HCT116 (cell line): ENCODE results near the gene NOS1. TPM values are rescaled to one million over a fixed set of nuclear protein-coding genes. Genes with fewer than 3 reads are reported as not detected.

ENCODE experiments used
- ATAC-seq: fragments of 200-7000 bp; cut with Tn5 transposase; 2 replicates; pipeline ENCODE4 v1.9.1; 2020; ENCODE audit warnings: mild to moderate bottlenecking, moderate library complexity
- BruUV-seq: library from RNA; stranded (reverse); fragments of 400-500 nt; replicated peaks from 2 replicates; lab custom pipeline; 2021; lab: Mats Ljungman, UMichigan
- CTCF ChIA-PET: fragments of 300-600 bp; sonication (Branson Sonifier 250); formaldehyde crosslinking; loops from one replicate; lab custom pipeline; 2021; ENCODE audit warnings: antibody characterized with exemption; lab: Charles Lee
- POLR2A ChIA-PET: fragments of 300-600, 350-600 bp; sonication (Branson Sonifier 250); formaldehyde crosslinking; loops from one replicate; lab custom pipeline; 2021; ENCODE audit warnings: antibody characterized with exemption; lab: Charles Lee
- RAD21 ChIA-PET, 2 experiments: fragments of 300-600 bp; sonication (Branson Sonifier 250); formaldehyde crosslinking; loops; one replicate each; lab custom pipeline; 2023; ENCODE audit warnings: low total read pairs in 2 of 2; ENCODE audit not compliant: uncharacterized antibody in 2 of 2, unreplicated experiment in 2 of 2, low non-redundant PET in 1 of 2; lab: Charles Lee
- DNase-seq: peaks from one replicate; pipeline ENCODE4 v3.0.0-alpha.2; 2010; ENCODE audit warnings: low read depth, low spot score
- H2AFZ ChIP-seq: fragments of 200-600 bp; shearing (Covaris generic), sonication (generic); 2 replicates; pipeline ENCODE4 v1.6.1; 2017; ENCODE audit warnings: low read depth, mixed run types, mixed read lengths, antibody characterized with exemption, low read length; ENCODE audit not compliant: poor library complexity, severe bottlenecking
- H3K27ac ChIP-seq: 2 replicates; pipeline ENCODE4 v1.5.1; 2012; ENCODE audit warnings: low read depth, low read length
- H3K27me3 ChIP-seq: fragments of 200-600 bp; sonication (generic); 2 replicates; pipeline ENCODE4 v1.6.1; 2016; ENCODE audit warnings: mixed run types, low read length, mixed read lengths; ENCODE audit not compliant: insufficient read depth
- H3K36me3 ChIP-seq, 2 experiments: fragments of 200-500 bp in 1 of 2; fragments of 200-600 bp in 1 of 2; sonication (Bioruptor generic) in 1 of 2; sonication (generic) in 1 of 2; 2 replicates each; pipeline versions ENCODE4 v1.5.1 to v1.6.1; 2014 to 2016; ENCODE audit warnings: low read length in 2 of 2, inconsistent platforms in 1 of 2, mixed read lengths in 1 of 2, mixed run types in 1 of 2; ENCODE audit not compliant: insufficient read depth in 2 of 2, control insufficient read depth in 1 of 2
- H3K4me1 ChIP-seq, 2 experiments: fragments of 200-600 bp in 1 of 2; sonication (generic) in 1 of 2; 2 replicates each; pipeline versions ENCODE4 v1.5.1 to v1.6.1; 2012 to 2017; ENCODE audit warnings: low read length in 2 of 2, inconsistent platforms in 1 of 2, mild to moderate bottlenecking in 1 of 2, mixed read lengths in 1 of 2, mixed run types in 1 of 2, moderate library complexity in 1 of 2; ENCODE audit not compliant: insufficient read depth in 2 of 2, control insufficient read depth in 1 of 2
- H3K4me2 ChIP-seq: fragments of 200-600 bp; sonication (generic); 2 replicates; pipeline ENCODE4 v1.6.1; 2017; ENCODE audit warnings: mixed run types, low read length, mixed read lengths
- H3K4me3 ChIP-seq, 2 experiments: fragments of 200-600 bp in 1 of 2; sonication (generic) in 1 of 2; replicated peaks in 1 of 2; 2 replicates each; pipeline ENCODE4 v1.5.1; 2011 to 2016; ENCODE audit warnings: low read length in 2 of 2, control low read depth in 1 of 2, low read depth in 1 of 2, mild to moderate bottlenecking in 1 of 2, mixed read lengths in 1 of 2, mixed run types in 1 of 2
- H3K79me2 ChIP-seq: fragments of 200-600 bp; sonication (generic); 2 replicates; pipeline ENCODE4 v1.6.1; 2017; ENCODE audit warnings: mild to moderate bottlenecking, mixed run types, low read length, moderate library complexity, mixed read lengths; ENCODE audit not compliant: insufficient read depth
- H3K9ac ChIP-seq: fragments of 200-600 bp; sonication (generic); 2 replicates; pipeline ENCODE4 v1.6.1; 2016; ENCODE audit warnings: low read length, mixed read lengths
- H3K9me2 ChIP-seq: fragments of 200-600 bp; sonication (generic), shearing (Covaris generic); 2 replicates; pipeline ENCODE4 v1.6.1; 2017; ENCODE audit warnings: mixed run types, mild to moderate bottlenecking, moderate library complexity; ENCODE audit not compliant: insufficient read depth
- H3K9me3 ChIP-seq, 2 experiments: fragments of 200-500 bp in 1 of 2; fragments of 200-600 bp in 1 of 2; sonication (Bioruptor generic) in 1 of 2; sonication (generic) in 1 of 2; 2 replicates each; pipeline ENCODE4 v1.6.1; 2014 to 2017; ENCODE audit warnings: low read length in 2 of 2, mixed read lengths in 2 of 2, inconsistent platforms in 1 of 2, low read depth in 1 of 2, mild to moderate bottlenecking in 1 of 2, mixed run types in 1 of 2, moderate library complexity in 1 of 2; ENCODE audit not compliant: control insufficient read depth in 1 of 2, insufficient read depth in 1 of 2
- H4K20me1 ChIP-seq: fragments of 200-600 bp; sonication (generic), shearing (Covaris generic); 2 replicates; pipeline ENCODE4 v1.6.1; 2017; ENCODE audit warnings: mixed run types, mild to moderate bottlenecking, moderate library complexity; ENCODE audit not compliant: insufficient read depth
- CBX3 ChIP-seq: IDR thresholded peaks from 2 replicates; pipeline ENCODE4 v1.6.1; 2012; ENCODE audit warnings: low read depth
- CEBPB ChIP-seq: IDR thresholded peaks from 2 replicates; pipeline ENCODE4 v1.6.1; 2012; ENCODE audit warnings: low read depth
- EGR1 ChIP-seq: IDR thresholded peaks from 2 replicates; pipeline ENCODE4 v1.6.1; 2012; ENCODE audit warnings: low read depth
- EZH2 ChIP-seq: fragments of 200-600 bp; sonication (generic); IDR thresholded peaks from 2 replicates; pipeline ENCODE4 v1.6.1; 2017; ENCODE audit warnings: antibody characterized with exemption, mixed run types
- EZH2phosphoT487 ChIP-seq: fragments of 200-600 bp; IDR thresholded peaks from 2 replicates; pipeline ENCODE4 v1.6.1; 2018; ENCODE audit warnings: antibody characterized with exemption, borderline replicate concordance
- FOSL1 ChIP-seq: IDR thresholded peaks from 2 replicates; pipeline ENCODE4 v1.6.1; 2012; ENCODE audit warnings: low read depth
- JUND ChIP-seq: IDR thresholded peaks from 2 replicates; pipeline ENCODE4 v1.6.1; 2012
- POLR2A ChIP-seq: IDR thresholded peaks from 2 replicates; pipeline ENCODE4 v1.7.0; 2011; ENCODE audit warnings: borderline replicate concordance; ENCODE audit not compliant: insufficient read depth, insufficient read length; ENCODE audit errors: extremely low read depth
- POLR2AphosphoS5 ChIP-seq: IDR thresholded peaks from 2 replicates; pipeline ENCODE4 v1.6.1; 2011; ENCODE audit warnings: mild to moderate bottlenecking, low read depth, low read length, moderate library complexity
- RAD21 ChIP-seq: IDR thresholded peaks from 2 replicates; pipeline ENCODE4 v1.6.1; 2012; ENCODE audit warnings: low read depth, mild to moderate bottlenecking
- SIN3A ChIP-seq: IDR thresholded peaks from 2 replicates; pipeline ENCODE4 v1.6.1; 2012; ENCODE audit warnings: low read depth
- SP1 ChIP-seq: IDR thresholded peaks from 2 replicates; pipeline ENCODE4 v1.6.1; 2012; ENCODE audit warnings: low read depth
- SRF ChIP-seq: IDR thresholded peaks from 2 replicates; pipeline ENCODE4 v1.6.1; 2012; ENCODE audit warnings: low read depth
- TCF7L2 ChIP-seq: IDR thresholded peaks from 2 replicates; pipeline ENCODE4 v1.7.0; 2011; ENCODE audit warnings: borderline replicate concordance, inconsistent platforms; ENCODE audit not compliant: insufficient read depth, insufficient read length; ENCODE audit errors: extremely low read depth
- YY1 ChIP-seq: IDR thresholded peaks from 2 replicates; pipeline ENCODE4 v1.6.1; 2011; ENCODE audit warnings: low read length, low read depth, moderate library complexity, mild to moderate bottlenecking; ENCODE audit not compliant: insufficient replicate concordance; ENCODE audit errors: extremely low read depth
- intact Hi-C: fragments of 100-400 bp; cut with micrococcal nuclease; formaldehyde crosslinking; loops from 2 replicates; pipeline ENCODE4 v1.10.0; 2022
- total RNA-seq: library from RNA; stranded (reverse); gene quantifications from one replicate; pipeline ENCODE4 v1.2.1, GENCODE V29; 2021; ENCODE audit not compliant: unreplicated experiment
- TF ChIP-seq, protein P1 (sequence below), 3 experiments: fragments of 200-600 bp in 1 of 3; sonication (generic) in 1 of 3; IDR thresholded peaks in 2 of 3; conservative IDR thresholded peaks in 1 of 3; 2 replicates each; pipeline ENCODE4 v1.5.1; 2012 to 2017; ENCODE audit warnings: low read depth in 2 of 3, low read length in 2 of 3, antibody characterized with exemption in 1 of 3, borderline replicate concordance in 1 of 3, control low read depth in 1 of 3, mild to moderate bottlenecking in 1 of 3, mixed read lengths in 1 of 3, mixed run types in 1 of 3, moderate library complexity in 1 of 3; ENCODE audit not compliant: insufficient read depth in 1 of 3
- TF ChIP-seq, protein P2 (sequence below): IDR thresholded peaks from 2 replicates; pipeline ENCODE4 v1.6.1; 2012; ENCODE audit warnings: low read depth

The NOS1 gene
- total RNA-seq, 1 experiment from 2014 or later: 0.22 TPM

DNA sequence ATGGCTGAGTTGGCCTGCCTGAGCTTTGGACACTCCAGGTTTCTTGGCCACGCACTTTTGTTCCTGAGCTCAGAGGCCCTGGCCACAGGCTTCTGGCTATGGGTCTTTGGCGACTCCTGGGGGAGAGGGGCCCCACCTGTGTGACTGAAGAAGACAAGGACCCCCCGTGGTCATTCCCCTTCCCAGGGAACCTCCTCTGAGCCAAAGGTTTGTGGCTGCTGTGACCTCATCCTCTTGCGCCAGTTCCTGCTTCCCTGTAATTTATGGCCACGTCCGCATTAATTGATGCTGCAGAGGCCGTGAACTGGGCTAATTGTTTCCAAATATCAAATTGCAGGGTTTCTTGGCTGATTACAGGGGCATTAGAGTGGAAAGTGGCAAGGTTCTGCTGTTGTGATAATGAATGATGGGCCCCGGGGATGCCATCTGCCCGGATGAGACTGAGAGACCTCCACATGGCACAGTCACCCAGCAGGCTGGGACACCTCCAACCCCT is 27.6 kb upstream of the NOS1 start (continued):
- no peak for TF ChIP-seq SP1

DNA sequence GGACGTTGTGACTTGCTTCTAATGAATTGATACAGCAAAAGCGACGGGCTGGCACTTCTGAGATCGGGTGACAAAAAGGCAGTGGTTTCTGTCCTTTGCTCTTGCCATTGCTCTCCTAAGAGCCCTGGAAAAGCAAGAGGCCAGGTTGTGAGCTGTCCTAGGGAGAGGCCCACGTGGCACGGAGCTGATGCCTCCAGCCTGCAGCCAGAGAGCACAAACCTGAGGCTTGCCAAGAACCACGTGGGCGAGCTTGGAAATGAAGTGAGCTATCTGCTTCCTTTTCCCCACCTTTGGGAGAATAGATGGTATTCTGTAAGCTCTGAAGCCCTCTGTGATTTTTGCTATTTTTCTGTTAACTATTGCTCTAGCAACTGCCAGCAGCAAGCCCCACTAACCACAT is 26.4 kb upstream of the NOS1 start:
- no peak for DNase-seq
- no peak overlapping the region for H3K9ac ChIP-seq
- peaks cover 9% of the 10 kb centered on the region; the same call in 1 of the 2 replicates for H3K27me3 ChIP-seq
- H3K4me1 ChIP-seq: no peaks in the 10 kb centered on the region
- no peaks in the 10 kb centered on the region for H4K20me1 ChIP-seq
- H3K4me3 ChIP-seq: no peak overlapping the region
- no TSS peak for BruUV-seq
- TF ChIP-seq EZH2phosphoT487 (no peak), JUND (no peak), SIN3A (no peak), EZH2 (no peak), RAD21 (no peak), CBX3 (no peak), FOSL1 (no peak), SRF (no peak), POLR2AphosphoS5 (no peak), CEBPB (no peak), SP1 (no peak), EGR1 (no peak), TCF7L2 (no peak), YY1 (no peak), POLR2A (no peak)
- TF ChIP-seq, protein P1, sequence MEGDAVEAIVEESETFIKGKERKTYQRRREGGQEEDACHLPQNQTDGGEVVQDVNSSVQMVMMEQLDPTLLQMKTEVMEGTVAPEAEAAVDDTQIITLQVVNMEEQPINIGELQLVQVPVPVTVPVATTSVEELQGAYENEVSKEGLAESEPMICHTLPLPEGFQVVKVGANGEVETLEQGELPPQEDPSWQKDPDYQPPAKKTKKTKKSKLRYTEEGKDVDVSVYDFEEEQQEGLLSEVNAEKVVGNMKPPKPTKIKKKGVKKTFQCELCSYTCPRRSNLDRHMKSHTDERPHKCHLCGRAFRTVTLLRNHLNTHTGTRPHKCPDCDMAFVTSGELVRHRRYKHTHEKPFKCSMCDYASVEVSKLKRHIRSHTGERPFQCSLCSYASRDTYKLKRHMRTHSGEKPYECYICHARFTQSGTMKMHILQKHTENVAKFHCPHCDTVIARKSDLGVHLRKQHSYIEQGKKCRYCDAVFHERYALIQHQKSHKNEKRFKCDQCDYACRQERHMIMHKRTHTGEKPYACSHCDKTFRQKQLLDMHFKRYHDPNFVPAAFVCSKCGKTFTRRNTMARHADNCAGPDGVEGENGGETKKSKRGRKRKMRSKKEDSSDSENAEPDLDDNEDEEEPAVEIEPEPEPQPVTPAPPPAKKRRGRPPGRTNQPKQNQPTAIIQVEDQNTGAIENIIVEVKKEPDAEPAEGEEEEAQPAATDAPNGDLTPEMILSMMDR (IDR thresholded peaks at IDR 0.05 in 2 of 3, conservative IDR thresholded peaks at IDR 0.05 in 1 of 3; ENCODE audit: borderline replicate concordance in 1 of 3, insufficient read depth in 1 of 3, low read depth in 2 of 3, low read length in 2 of 3): no peak
- TF ChIP-seq, protein P2, sequence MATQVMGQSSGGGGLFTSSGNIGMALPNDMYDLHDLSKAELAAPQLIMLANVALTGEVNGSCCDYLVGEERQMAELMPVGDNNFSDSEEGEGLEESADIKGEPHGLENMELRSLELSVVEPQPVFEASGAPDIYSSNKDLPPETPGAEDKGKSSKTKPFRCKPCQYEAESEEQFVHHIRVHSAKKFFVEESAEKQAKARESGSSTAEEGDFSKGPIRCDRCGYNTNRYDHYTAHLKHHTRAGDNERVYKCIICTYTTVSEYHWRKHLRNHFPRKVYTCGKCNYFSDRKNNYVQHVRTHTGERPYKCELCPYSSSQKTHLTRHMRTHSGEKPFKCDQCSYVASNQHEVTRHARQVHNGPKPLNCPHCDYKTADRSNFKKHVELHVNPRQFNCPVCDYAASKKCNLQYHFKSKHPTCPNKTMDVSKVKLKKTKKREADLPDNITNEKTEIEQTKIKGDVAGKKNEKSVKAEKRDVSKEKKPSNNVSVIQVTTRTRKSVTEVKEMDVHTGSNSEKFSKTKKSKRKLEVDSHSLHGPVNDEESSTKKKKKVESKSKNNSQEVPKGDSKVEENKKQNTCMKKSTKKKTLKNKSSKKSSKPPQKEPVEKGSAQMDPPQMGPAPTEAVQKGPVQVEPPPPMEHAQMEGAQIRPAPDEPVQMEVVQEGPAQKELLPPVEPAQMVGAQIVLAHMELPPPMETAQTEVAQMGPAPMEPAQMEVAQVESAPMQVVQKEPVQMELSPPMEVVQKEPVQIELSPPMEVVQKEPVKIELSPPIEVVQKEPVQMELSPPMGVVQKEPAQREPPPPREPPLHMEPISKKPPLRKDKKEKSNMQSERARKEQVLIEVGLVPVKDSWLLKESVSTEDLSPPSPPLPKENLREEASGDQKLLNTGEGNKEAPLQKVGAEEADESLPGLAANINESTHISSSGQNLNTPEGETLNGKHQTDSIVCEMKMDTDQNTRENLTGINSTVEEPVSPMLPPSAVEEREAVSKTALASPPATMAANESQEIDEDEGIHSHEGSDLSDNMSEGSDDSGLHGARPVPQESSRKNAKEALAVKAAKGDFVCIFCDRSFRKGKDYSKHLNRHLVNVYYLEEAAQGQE: no peak
- TF ChIP-seq, all 23 proteins: peak for 0
- no peak overlapping the region for H3K27ac ChIP-seq
- no peak for ATAC-seq
- H3K9me2 ChIP-seq: no peaks in the 10 kb centered on the region
- H2AFZ ChIP-seq: no peak overlapping the region
- POLR2A ChIA-PET: no interaction called here
- H3K4me2 ChIP-seq: no peak overlapping the region
- CTCF ChIA-PET: no interaction called here
- RAD21 ChIA-PET: no interaction called here
- no peaks in the 10 kb centered on the region for H3K36me3 ChIP-seq
- no peaks in the 10 kb centered on the region for H3K9me3 ChIP-seq
- intact Hi-C loops: no loop called here
- no peaks in the 10 kb centered on the region for H3K79me2 ChIP-seq
